Activated CD8-positive, alpha-beta T cell treated with anti-CD3 and anti-CD28 coated beads for 36 hours (primary cell): ENCODE measurements around the gene HIBADH. TPM values are rescaled to one million over a fixed set of nuclear protein-coding genes. Genes with fewer than 3 reads are reported as not detected.
A peak's percentile ranks its signal among the peaks of the same experiment; 100 is the strongest.

ENCODE experiments used
- ATAC-seq: fragments of 200-7000 bp; cut with Tn5 transposase; one replicate; pipeline ENCODE4 v1.10.0; 2021; ENCODE audit warnings: mild to moderate bottlenecking, moderate library complexity
- CTCF ChIA-PET: fragments of 350-600 bp; sonication (Branson Sonifier 250); formaldehyde crosslinking; loops from one replicate; lab custom pipeline; 2021; ENCODE audit warnings: antibody characterized with exemption; lab: Charles Lee
- POLR2A ChIA-PET: fragments of 350-600 bp; sonication (Branson Sonifier 250); formaldehyde crosslinking; loops from one replicate; lab custom pipeline; 2021; ENCODE audit warnings: antibody characterized with exemption; lab: Charles Lee
- DNase-seq: peaks from one replicate; pipeline ENCODE4 v3.0.0-alpha.2; 2020
- H3K27ac Mint-ChIP-seq: one replicate; pipeline ENCODE4 v1.8.0; 2021; ENCODE audit warnings: mild to moderate bottlenecking, mixed read lengths
- H3K27me3 Mint-ChIP-seq: one replicate; pipeline ENCODE4 v1.8.0; 2021; ENCODE audit warnings: mixed read lengths
- H3K36me3 Mint-ChIP-seq: one replicate; pipeline ENCODE4 v1.8.0; 2021; ENCODE audit warnings: low read depth, mixed read lengths
- H3K4me1 Mint-ChIP-seq: one replicate; pipeline ENCODE4 v1.8.0; 2021; ENCODE audit warnings: low read depth, mixed read lengths
- H3K4me3 Mint-ChIP-seq: one replicate; pipeline ENCODE4 v1.8.0; 2021; ENCODE audit warnings: mild to moderate bottlenecking, moderate library complexity, mixed read lengths
- H3K9me3 Mint-ChIP-seq: one replicate; pipeline ENCODE4 v1.8.0; 2021; ENCODE audit warnings: mixed read lengths
- CTCF ChIP-seq: fragments of 200-600 bp; IDR thresholded peaks from one replicate; pipeline ENCODE4 v1.8.0; 2022; ENCODE audit warnings: antibody characterized with exemption, mild to moderate bottlenecking
- intact Hi-C: fragments of 100-400 bp; cut with micrococcal nuclease; formaldehyde crosslinking; loops from one replicate; pipeline ENCODE4 v1.10.0; 2022
- total RNA-seq, 2 experiments: library from RNA; stranded (reverse); gene quantifications; one replicate each; pipeline ENCODE4 v1.2.3, GENCODE V29; 2021

HIBADH gene
- total RNA-seq, 2 experiments from 2014 or later: 20.7 to 20.9 TPM

DNA sequence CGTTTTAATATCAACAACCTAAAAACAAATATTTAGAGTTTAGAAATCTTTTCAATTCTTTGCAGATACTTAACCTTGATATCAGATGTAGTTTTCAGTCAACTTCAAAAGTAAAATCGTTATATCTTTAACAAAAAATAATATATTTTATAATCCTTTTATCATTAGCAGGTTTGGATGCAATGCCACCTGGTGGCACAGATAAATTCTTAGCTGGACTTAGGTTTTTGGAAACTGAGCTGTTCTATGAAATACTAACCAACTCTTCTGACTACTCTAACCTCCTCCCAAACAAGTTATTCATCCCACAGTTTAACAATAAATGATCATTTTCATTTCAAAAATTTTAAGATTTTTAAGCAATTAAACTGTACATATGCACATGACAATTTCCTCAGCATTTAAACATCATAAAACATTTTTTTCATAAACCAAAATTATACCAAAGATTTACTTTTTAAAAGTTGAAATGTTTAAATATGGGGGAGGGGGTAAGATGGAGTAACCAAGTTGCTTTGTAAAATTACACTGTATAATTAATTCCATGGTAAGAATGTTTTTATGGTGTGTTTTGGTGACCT, 56.9 kb downstream of the HIBADH start:
- intact Hi-C loops: no loop called here
- POLR2A ChIA-PET: interaction anchor here (0.7 kb wide), 1 partner anchor 13 kb away, joined by 3 read pairs; no protein-coding TSS in a partner anchor
- Mint-ChIP-seq H3K36me3 (peaks cover 2% of the 10 kb centered on the region), H3K9me3 (no peaks in the 10 kb centered on the region), H3K27me3 (no peaks in the 10 kb centered on the region), H3K4me3 (no peak overlapping the region), H3K4me1 (no peaks in the 10 kb centered on the region), H3K27ac (no peak overlapping the region)
- ATAC-seq (no peak), DNase-seq (peak; percentile 10)
- CTCF ChIA-PET: interaction anchor here (0.7 to 2.7 kb wide), 11 partner anchors 12 to 491 kb away, joined by 3 to 8 read pairs (median 4); no protein-coding TSS in a partner anchor
- peak; percentile 31 for TF ChIP-seq CTCF

DNA sequence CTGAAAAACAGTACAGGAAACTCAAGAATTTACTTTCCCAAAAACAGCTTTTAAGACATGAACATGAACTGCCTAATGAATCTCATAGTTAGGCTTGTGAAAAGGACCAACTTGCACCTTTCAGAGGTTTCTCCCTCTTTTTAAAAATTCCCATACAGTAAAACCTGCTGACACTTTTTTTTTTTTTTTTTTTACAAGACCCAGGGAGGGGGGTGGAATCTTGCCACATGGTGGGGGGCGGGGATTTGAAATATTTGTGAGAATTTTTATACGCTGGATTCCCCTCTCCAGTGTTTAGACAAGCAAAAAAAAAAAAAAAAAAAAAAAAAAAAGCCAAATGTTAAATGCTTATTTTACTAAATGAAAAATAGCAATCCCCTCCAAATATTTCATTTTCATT, 57.4 kb downstream of the HIBADH start:
- Mint-ChIP-seq H3K36me3 (peaks cover 1% of the 10 kb centered on the region), H3K4me1 (no peaks in the 10 kb centered on the region), H3K9me3 (no peaks in the 10 kb centered on the region), H3K27me3 (no peaks in the 10 kb centered on the region), H3K4me3 (no peak overlapping the region), H3K27ac (no peak overlapping the region)
- TF ChIP-seq CTCF: no peak
- DNase-seq (no peak), ATAC-seq (no peak)
- CTCF ChIA-PET: interaction anchor here (0.6 to 2.7 kb wide), 5 partner anchors 13 to 409 kb away, joined by 3 to 8 read pairs (median 4); no protein-coding TSS in a partner anchor
- POLR2A ChIA-PET: interaction anchor here (0.7 kb wide), 1 partner anchor 13 kb away, joined by 3 read pairs; no protein-coding TSS in a partner anchor
- intact Hi-C loops: no loop called here

- Mint-ChIP-seq H3K27me3 (no peaks in the 10 kb centered on the region), H3K4me3 (no peak overlapping the region), H3K9me3 (no peaks in the 10 kb centered on the region), H3K27ac (no peak overlapping the region), H3K36me3 (peaks cover 1% of the 10 kb centered on the region), H3K4me1 (no peaks in the 10 kb centered on the region)
- intact Hi-C loops: no loop called here
- ChIA-PET CTCF (interaction anchor here (1.4 to 2.7 kb wide), 2 partner anchors 317 to 408 kb away, joined by 3 to 8 read pairs; no protein-coding TSS in a partner anchor), POLR2A (no interaction called here)
- no peak for TF ChIP-seq CTCF
- no peak for ATAC-seq
- no peak for DNase-seq
Observed at GRCh38 chr7:27603813-27604212, 58.9 kb downstream of the HIBADH start.

- Mint-ChIP-seq H3K36me3 (peaks cover 4% of the 10 kb centered on the region), H3K27ac (no peak overlapping the region), H3K9me3 (no peaks in the 10 kb centered on the region), H3K27me3 (no peaks in the 10 kb centered on the region), H3K4me3 (no peak overlapping the region), H3K4me1 (no peaks in the 10 kb centered on the region)
- ATAC-seq: no peak
- intact Hi-C loops: no loop called here
- ChIA-PET POLR2A (no interaction called here), CTCF (interaction anchor here (2.7 kb wide), 1 partner anchor 407 kb away, joined by 8 read pairs; no protein-coding TSS in a partner anchor)
- no peak for TF ChIP-seq CTCF
- DNase-seq: no peak
Observed at GRCh38 chr7:27602766-27603165, 59.9 kb downstream of the HIBADH start.

GRCh38 chr7:27601217-27601616, 61.5 kb downstream of the HIBADH start:
- DNase-seq (no peak), ATAC-seq (no peak)
- H3K27me3 Mint-ChIP-seq: no peaks in the 10 kb centered on the region
- H3K27ac Mint-ChIP-seq: no peak overlapping the region
- no peak for TF ChIP-seq CTCF
- no peaks in the 10 kb centered on the region for H3K4me1 Mint-ChIP-seq
- no peak overlapping the region for H3K4me3 Mint-ChIP-seq
- POLR2A ChIA-PET: no interaction called here
- H3K36me3 Mint-ChIP-seq: peaks cover 4% of the 10 kb centered on the region
- CTCF ChIA-PET: no interaction called here
- H3K9me3 Mint-ChIP-seq: no peaks in the 10 kb centered on the region
- intact Hi-C loops: no loop called here
